Measurements from ENCODE around the gene RAPGEF2.

DNA sequence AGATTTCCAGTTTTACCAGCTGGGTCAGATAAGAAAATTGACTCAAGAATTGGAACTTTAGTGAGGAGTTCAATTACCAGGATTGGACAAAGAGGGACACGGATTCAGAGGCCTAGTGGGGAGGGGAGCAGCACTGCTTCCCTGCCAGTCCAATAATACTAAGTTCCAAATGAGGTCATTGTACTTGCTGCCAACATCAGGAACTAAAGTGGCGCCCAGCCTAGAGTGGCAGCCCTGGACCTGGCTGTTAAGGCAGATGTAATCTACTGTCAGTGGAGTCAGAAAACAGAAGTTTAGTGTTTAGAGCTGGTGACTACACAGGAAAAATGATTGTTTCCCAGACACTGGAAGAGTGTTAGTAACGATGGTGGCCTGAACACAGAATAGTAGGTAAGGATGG lies 42.7 kb upstream of the RAPGEF2 start:
- TF ChIP-seq POLR2A (IDR thresholded peaks at IDR 0.05) (no peak), POLR2AphosphoS5 (IDR thresholded peaks at IDR 0.05) (no peak), EP300 (IDR thresholded peaks at IDR 0.05) (no peak)
- TF ChIP-seq, protein P1, sequence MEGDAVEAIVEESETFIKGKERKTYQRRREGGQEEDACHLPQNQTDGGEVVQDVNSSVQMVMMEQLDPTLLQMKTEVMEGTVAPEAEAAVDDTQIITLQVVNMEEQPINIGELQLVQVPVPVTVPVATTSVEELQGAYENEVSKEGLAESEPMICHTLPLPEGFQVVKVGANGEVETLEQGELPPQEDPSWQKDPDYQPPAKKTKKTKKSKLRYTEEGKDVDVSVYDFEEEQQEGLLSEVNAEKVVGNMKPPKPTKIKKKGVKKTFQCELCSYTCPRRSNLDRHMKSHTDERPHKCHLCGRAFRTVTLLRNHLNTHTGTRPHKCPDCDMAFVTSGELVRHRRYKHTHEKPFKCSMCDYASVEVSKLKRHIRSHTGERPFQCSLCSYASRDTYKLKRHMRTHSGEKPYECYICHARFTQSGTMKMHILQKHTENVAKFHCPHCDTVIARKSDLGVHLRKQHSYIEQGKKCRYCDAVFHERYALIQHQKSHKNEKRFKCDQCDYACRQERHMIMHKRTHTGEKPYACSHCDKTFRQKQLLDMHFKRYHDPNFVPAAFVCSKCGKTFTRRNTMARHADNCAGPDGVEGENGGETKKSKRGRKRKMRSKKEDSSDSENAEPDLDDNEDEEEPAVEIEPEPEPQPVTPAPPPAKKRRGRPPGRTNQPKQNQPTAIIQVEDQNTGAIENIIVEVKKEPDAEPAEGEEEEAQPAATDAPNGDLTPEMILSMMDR (IDR thresholded peaks at IDR 0.05): no peak

All from stomach (tissue), 4 donors.